ENCODE data around the gene POLDIP2.

- TF ChIP-seq PBX3 (IDR thresholded peaks at IDR 0.05) (no peak), CTCF (IDR thresholded peaks at IDR 0.05) (no peak), RAD21 (IDR thresholded peaks at IDR 0.05; ENCODE audit: low read length) (no peak), POLR2AphosphoS5 (IDR thresholded peaks at IDR 0.05; ENCODE audit: low read depth, low read length) (peak; percentile 34), RXRA (IDR thresholded peaks at IDR 0.05; ENCODE audit: borderline replicate concordance, low read depth) (no peak), EZH2phosphoT487 (IDR thresholded peaks at IDR 0.05; ENCODE audit: borderline replicate concordance, low read depth) (no peak), JUND (IDR thresholded peaks at IDR 0.05) (no peak), REST (IDR thresholded peaks at IDR 0.05; ENCODE audit: low read depth, low read length) (no peak), MAX (IDR thresholded peaks at IDR 0.05; ENCODE audit: low read depth) (no peak; the same call in 1 of the 2 replicates)
Measured at GRCh38 chr17:28371245-28372202, 14.2 kb upstream of the POLDIP2 start, which contains the start of gene SARM1.

All from SK-N-SH (cell line).